Stimulated activated CD8-positive, alpha-beta memory T cell treated with anti-CD3 and anti-CD28 coated beads, Interleukin-4, amount 100 ng/mL, for 48 hours (primary cell): ENCODE measurements around the gene DCHS1.

Experiments
- DNase-seq: peaks from one replicate; pipeline ENCODE4 v3.0.0-alpha.2; 2020

DCHS1 gene

DNA sequence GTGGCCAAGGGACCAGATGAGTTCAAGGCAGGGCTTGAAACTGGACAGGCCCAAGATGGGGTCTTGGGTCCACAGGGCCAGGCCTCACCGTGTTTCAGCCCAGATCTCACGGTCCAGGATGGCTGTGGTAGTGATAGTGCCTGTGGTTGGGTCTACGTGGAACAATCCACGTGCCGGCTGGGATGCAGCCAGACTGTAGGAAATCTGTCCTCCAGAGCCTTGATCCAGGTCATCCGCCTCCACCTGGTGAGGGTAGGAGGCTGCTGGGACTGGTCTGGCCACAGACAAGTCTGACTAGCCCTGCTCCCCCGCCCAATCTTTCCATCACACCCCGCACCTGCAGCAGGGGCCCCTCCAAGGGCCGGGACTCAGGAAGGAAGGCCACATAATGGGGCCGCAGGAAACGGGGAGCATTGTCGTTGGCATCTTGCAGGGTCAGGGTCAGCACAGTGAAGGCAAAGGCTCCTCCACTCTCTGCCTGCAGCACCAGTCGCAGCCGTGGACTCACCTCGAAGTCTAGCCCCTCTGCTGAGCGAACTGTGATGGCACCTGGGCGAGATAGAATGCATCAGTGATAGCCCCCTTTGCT, 29.7 kb downstream of the DCHS1 start:
- DNase-seq, result no peak

- no peak for DNase-seq
Observed at GRCh38 chr11:6625156-6625831, 30.3 kb downstream of the DCHS1 start.

DNA sequence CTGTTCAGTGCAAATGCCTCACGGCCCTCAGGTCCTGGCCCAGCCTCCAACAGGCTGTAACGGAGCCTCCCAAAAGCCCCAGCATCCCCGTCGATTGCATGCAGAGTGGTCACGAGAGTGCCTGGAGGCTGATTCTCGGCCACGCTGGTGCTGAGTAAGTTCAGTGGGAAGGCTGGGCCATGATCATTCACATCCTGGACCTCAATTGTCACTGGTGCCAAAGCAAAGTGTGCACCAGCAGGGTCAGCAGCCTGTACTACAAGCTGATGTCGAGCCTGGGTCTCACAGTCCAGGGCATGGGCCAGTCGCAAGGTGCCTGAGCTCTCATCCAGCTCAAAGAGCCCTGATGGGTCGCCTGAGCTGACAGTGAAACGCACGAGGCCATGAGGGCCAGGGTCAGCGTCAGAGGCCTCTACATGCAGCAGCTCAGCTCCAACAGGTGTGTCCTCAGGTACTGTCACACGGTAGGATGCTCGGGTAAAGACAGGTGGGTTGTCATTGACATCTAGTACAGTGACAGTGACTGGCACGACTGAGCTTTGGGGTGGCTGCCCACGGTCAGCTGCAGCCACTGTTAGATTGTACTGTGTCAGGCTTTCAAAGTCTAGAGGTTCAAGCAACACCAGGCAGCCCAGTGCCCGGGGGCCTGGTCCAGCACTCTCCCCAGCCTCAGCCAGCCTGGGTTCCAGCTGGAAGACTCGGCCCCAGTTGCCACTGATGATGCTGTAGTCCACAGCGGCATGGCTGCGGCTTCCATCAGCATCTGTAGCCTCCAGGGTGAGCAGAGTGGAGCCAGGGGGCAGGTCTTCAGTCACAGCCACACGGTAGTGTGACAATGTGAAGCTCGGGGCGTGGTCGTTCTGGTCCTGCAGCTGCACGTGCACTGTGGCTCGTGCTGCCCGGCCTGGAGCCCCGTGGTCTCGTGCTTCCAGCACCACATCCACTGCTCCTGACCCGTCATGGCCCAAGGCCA, 31.9 kb downstream of the DCHS1 start:
- no peak for DNase-seq

GRCh38 chr11:6622261-6623171, 33.1 kb downstream of the DCHS1 start:
- no peak for DNase-seq

- no peak for DNase-seq
Observed at GRCh38 chr11:6621711-6622211, 33.8 kb downstream of the DCHS1 start.

- no peak for DNase-seq
Observed at GRCh38 chr11:6620636-6621035, 35.0 kb downstream of the DCHS1 start.

GRCh38 chr11:6619004-6619745, 36.4 kb downstream of the DCHS1 start, which contains the start of gene TPP1:
TSS of gene TPP1 (minus strand) at chr11:6619422. CDS start at chr11:6619400, 22 bp downstream.
- DNase-seq, result peak; percentile 94

DNA sequence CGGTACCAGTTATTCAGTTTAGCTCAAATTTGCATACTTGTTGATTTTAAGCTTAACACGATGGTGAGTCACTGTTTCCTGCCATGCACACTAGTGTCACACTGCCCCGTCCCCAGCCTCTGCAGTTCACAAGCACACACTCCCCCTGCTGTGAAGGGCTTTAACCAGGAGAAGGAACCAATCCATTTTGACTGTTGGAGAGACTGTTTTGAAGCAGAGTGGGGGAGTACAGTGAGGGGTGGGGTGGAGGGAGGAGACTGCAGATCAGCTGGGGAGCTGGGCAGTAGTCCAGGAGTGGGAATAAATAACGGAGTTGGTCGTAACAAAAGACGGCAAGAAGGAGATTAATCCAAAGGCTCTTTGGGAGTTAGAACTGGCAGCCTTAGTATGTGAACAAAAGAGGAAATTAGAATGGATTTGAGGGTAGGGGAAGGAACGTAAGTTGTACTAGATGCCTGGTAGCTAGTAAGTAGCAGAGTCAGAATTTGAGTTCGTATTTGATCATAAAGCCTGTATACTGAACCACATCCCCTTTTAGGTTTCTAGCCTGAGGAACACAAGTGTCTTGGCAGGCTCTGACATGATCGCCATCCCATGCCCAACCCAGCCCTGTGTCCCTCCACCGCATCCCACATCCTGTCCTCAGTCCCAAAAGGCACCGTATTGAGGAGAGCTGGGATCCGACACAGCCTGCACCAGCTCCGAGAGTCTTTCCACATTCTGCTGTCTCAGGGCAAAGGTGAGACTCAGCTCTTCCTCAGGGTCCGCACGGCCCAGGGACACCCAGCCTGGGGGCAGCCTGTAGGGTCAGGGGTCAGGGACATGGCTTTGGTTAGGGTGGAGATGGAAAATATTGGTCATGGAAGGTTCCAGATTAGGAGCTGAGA, 37.2 kb downstream of the DCHS1 start:
- DNase-seq, result peak; percentile 62

- no peak for DNase-seq
Observed at GRCh38 chr11:6617315-6617781, 38.3 kb downstream of the DCHS1 start.

DNA sequence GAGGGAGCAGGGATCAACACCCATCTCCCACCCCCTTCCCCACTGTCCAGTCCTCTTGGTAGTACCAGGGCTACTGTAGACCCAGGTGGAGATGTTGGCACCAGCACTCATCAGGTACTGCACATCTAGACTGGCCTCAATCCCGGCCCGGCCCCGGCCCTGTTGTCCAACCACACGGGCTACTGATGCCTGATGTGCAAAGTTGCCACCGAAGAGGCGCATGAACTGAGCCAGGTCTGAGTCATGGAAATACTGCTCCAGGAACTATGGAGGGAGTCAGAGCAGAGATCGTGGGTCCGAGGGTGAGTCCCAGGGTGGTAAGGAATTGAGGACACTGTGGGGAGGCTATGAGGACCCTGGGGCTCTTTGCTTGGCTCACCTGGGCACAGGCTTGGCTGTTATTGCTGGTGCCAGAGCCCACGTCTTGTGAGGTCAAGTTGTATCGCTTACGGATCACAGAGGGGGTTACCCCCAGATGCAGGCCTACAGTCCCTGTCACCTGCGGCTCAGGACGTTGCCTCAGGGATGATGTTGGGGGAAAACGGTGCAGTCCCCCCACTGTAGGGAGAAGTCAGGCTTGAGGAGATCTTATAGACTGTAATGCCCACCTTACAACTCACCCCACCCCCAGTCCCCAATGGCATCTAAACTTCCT, 38.9 kb downstream of the DCHS1 start:
- DNase-seq, result no peak

DNA sequence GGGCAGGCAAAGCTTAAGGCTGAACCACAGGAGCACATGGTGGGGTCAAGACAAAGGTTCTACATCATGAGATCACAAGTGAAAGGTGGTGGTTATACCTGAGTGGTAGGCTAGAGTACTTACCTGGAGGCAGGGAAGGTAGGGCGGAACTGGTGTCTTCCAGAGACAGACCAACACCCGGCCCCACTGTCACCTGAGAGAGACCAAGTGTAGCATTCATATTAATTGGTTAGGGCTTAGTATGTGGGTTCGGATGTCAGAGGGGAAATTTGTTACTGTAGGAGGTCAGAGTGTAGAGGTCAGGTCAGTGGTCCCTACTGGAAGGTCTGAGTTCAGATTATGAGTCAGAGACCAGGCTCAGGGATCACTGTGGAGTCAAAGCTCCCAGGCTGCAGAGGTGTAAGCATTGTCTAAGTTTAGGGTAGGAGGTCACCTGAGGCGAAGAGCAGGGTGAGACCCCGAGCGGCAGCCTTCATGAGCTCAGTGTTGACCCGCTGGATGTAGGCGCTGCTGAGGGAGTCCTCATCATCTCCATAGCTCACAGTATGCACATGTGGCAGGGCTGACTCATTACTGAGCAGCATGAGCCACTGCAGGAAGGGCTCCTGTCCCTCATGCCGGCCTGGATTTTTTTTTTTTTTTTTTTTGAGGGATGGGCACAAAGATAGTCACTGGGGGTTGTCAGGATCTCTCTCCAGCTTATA, 39.6 kb downstream of the DCHS1 start:
- no peak for DNase-seq

DNA sequence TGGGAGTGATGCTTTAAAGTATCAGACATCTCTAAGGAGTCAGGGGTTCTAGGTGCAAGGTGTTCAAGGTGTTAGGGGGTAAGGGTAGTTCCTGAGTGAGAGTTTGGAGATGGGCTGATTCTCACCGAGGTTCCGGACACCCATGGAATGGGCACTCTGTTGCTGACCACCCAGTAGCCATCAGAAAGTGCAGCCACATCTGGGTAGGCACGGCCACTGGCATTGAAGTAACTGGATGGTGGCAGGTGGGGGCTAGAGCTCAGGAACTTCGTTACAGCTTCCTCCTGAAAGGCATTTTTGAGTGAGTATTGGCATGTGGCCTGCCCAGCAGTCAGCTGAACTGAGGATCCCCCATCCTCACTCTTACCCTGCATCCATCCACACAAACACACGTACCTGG, 40.6 kb downstream of the DCHS1 start:
- DNase-seq, result no peak

DNA sequence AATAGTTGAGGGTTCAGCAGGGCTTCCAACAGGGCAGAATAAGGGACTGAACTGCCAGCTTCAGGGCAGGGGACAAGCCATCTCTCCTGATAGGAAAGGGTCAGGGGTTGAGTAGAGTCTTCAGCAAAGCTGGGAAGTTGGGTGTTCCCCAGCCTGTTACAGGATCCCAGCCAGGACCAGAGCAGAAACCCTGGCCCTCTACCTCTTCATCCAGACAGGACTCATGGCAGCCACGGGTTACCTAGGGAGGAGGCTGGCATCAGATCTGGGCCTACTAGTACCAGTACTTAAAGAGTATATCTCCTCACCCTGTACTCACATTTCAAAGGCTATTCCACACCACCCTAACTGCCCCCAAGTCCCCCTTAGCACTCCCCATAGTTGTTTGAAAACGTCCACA, 41.2 kb downstream of the DCHS1 start:
- DNase-seq, result no peak

GRCh38 chr11:6613496-6613895, 42.1 kb downstream of the DCHS1 start:
- DNase-seq, result no peak

DNA sequence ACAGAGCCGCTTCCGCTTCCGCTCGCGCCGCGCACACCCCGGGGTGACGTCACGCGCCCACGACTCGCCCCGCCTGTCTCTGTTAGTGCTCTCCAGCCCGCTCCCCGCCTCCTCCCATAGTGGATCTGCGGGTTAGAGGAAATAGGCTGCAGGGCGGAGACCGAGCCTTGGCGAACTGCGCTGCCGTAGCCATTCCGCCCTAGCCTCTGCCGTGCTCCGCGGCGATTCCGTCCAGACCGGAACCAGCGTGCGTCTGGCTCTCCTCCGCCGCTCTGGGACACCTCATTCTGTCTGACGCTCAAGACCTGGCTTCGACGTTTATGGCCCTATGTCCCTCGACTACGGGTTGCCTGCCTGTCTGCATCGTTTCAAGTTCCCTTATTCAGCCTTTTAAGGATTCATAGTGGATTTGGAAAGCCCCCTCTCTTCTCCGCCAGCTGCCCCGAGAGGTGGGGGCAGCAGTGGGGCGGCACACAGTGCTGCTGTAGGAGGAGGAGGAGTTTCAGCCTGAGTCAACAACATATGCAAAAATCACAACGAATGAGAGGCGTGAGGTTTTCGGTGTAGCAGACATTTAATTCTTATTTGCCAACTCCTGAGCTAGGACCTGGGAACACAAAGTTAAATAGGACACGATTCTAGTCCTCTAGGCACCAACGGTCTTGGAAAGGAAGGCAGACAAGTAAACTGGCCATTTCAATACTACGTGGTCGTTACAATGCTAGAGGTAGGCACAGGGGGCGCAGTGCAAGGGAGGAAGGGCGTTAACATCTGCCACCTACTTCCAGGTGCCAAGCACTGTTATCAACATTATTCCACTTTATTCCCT, 43.2 kb downstream of the DCHS1 start, which contains the start of gene TAF10:
TAF10 (minus strand) TSS at position 4 of the 829 bp plus-strand sequence. CDS start 27 bp downstream, outside the sequence.
- DNase-seq, result peak; percentile 97

GRCh38 chr11:6611963-6612212, 43.7 kb downstream of the DCHS1 start:
- no peak for DNase-seq

DNA sequence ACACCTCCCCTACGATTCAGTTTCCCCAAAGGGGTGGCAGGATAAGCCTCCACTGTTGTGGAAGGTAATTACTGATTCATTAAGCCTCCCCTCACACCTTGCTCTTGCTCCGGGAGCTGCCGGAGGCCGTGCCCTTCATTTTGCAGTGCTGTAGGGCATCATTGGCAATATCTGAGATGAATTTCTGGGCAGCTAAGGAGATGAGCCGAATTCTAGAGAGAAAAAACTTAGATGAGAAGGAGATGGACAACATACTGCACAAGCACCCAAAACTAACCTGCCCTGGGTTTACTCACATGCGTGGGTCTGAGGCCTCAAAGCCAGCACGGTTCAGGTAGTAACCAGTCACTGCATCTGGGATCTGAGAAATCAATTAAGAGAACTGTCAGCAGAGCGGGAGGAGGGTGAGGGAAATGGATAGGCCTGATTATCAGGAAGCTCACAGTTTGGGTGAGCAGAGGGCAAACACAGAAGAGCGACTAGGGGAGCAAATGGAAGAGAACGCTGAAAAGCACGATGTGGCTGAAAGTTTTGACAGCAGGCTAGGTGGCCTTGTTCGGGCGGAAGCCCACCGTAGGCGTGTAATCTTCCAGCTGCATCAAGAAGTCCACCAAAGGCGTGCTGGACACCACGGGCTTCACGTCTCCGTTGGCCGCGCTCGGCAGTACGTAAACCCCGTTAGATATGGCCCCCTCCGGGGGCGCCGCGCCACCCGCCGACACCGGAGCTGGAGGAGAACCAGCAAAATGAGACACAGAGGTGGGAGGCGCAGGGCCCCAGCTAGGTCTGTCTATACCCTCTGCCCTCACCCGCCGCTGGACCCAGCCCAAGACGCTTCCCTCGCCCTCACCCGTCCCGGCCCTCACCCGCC, 44.3 kb downstream of the DCHS1 start:
- peak; percentile 55 for DNase-seq
